ENCODE measurements around the gene DOCK10. TPM values are rescaled to one million over a fixed set of nuclear protein-coding genes. Genes with fewer than 3 reads are reported as not detected.
A peak's percentile ranks its signal among the peaks of the same experiment; 100 is the strongest.

The DOCK10 gene
- total RNA-seq, 1 donor from 2014 or later, result 14.3 TPM

DNA sequence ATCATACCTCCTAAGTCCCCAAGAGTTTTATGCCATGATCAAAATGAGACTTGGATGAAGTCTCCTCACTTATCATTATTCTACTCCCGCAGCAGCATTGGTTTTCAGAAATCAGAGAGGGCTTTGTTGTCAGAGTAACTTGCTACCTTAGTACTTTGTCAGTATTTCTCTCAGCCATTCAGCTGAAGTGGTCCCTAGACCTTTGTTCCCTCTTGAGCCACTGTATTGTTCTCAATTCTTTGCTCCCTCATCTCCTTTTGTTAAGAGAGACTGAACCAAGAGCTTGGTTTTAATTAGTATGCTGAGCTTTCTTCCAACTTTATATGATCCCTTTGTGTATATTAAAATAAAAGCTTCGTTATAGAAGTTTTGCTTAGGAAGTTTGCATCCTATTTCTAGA is 133.4 kb downstream of the DOCK10 start:
- TF ChIP-seq, protein P1, sequence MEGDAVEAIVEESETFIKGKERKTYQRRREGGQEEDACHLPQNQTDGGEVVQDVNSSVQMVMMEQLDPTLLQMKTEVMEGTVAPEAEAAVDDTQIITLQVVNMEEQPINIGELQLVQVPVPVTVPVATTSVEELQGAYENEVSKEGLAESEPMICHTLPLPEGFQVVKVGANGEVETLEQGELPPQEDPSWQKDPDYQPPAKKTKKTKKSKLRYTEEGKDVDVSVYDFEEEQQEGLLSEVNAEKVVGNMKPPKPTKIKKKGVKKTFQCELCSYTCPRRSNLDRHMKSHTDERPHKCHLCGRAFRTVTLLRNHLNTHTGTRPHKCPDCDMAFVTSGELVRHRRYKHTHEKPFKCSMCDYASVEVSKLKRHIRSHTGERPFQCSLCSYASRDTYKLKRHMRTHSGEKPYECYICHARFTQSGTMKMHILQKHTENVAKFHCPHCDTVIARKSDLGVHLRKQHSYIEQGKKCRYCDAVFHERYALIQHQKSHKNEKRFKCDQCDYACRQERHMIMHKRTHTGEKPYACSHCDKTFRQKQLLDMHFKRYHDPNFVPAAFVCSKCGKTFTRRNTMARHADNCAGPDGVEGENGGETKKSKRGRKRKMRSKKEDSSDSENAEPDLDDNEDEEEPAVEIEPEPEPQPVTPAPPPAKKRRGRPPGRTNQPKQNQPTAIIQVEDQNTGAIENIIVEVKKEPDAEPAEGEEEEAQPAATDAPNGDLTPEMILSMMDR (IDR thresholded peaks at IDR 0.05), result no peak
- H3K4me3 Mint-ChIP-seq (ENCODE audit: unreplicated experiment), result no peak overlapping the region
- peaks cover 2% of the 10 kb centered on the region for H3K9me3 Mint-ChIP-seq (ENCODE audit: low read depth)
- DNase-seq (ENCODE audit: low spot score), result no peak
- H3K4me1 Mint-ChIP-seq (ENCODE audit: low read depth), result peaks cover 37% of the 10 kb centered on the region
- peaks cover 4% of the 10 kb centered on the region for H3K36me3 Mint-ChIP-seq (ENCODE audit: low read depth)
- H3K27ac Mint-ChIP-seq (ENCODE audit: unreplicated experiment), result peak overlapping the region; percentile 93
- no peaks in the 10 kb centered on the region for H3K27me3 Mint-ChIP-seq (ENCODE audit: low read depth)

DNA sequence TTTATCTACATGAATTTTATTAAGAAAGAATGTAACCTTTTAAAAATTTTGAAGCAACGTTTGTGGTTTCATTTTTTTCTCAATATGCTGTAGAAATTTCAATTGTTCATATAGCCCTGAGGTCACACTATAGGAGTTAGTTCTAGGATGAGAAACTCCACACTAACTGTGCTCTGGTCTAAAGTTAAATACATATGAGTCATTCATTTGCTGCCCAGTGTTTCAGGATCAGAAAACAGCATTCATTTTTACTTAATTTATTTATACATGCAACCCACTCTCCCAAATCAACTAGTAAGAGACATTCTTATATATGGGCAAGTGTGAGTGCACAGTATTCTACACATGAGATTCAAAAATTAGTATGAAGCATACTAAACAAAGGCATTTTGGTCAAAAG is 137.9 kb downstream of the DOCK10 start:
- H3K4me1 Mint-ChIP-seq (ENCODE audit: low read depth), result peaks cover 20% of the 10 kb centered on the region
- peaks cover 4% of the 10 kb centered on the region for H3K36me3 Mint-ChIP-seq (ENCODE audit: low read depth)
- no peak overlapping the region for H3K27ac Mint-ChIP-seq (ENCODE audit: unreplicated experiment)
- no peak for DNase-seq (ENCODE audit: low spot score)
- H3K4me3 Mint-ChIP-seq (ENCODE audit: unreplicated experiment), result no peak overlapping the region
- TF ChIP-seq, protein P1 (IDR thresholded peaks at IDR 0.05), result no peak
- peaks cover 2% of the 10 kb centered on the region for H3K9me3 Mint-ChIP-seq (ENCODE audit: low read depth)
- H3K27me3 Mint-ChIP-seq (ENCODE audit: low read depth), result no peaks in the 10 kb centered on the region

DNA sequence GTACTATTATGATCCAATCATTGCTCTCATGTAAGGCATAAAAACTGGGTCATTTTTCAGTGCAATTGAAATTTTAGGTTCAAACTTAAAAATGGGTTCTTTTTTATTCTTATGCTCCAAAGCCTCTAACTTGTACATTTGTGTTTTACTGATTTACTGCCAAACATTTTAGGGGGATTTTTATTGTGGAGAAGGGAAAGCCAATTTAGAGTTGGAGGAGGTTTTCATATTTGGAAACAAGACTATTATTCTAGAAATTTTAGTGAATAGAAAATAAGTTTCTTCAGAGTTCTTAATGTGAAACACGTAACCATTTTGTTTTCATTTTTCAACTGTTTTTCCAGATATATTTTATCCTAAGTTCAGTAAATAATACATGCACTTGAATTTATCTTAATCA is 138.6 kb downstream of the DOCK10 start:
- TF ChIP-seq, protein P1 (IDR thresholded peaks at IDR 0.05), result no peak
- Mint-ChIP-seq H3K36me3 (ENCODE audit: low read depth) (peaks cover 4% of the 10 kb centered on the region), H3K4me1 (ENCODE audit: low read depth) (peaks cover 13% of the 10 kb centered on the region), H3K4me3 (ENCODE audit: unreplicated experiment) (no peak overlapping the region), H3K9me3 (ENCODE audit: low read depth) (peaks cover 2% of the 10 kb centered on the region), H3K27ac (ENCODE audit: unreplicated experiment) (no peak overlapping the region), H3K27me3 (ENCODE audit: low read depth) (no peaks in the 10 kb centered on the region)
- DNase-seq (ENCODE audit: low spot score), result no peak

DNA sequence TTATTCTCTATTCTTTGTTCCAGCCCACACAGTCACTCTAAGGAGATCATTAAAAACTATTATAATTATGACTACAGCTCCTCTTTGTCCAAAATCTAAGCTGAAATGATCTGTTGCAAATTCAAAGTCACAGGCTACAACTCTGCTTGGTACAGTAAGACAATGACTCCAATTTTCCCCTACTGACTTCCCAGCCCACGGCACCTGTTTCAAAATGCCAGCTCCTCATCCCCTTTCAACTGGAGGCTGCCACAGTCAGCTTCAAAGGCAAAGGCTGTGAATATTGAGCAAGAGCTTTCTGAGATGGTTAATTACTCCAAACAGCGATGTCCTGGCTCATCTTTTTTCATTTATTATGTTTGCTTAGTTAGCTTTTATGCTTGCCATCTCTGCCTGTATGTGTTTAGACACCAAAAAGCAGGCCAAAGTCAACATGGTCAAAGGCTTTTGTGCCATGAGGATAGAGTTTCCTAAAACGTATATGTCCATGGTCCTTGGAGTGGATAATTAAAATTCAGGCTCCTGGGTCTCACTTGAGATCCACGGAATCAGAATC is 141.1 kb downstream of the DOCK10 start:
- Mint-ChIP-seq H3K27me3 (ENCODE audit: low read depth) (no peaks in the 10 kb centered on the region), H3K9me3 (ENCODE audit: low read depth) (no peaks in the 10 kb centered on the region), H3K4me3 (ENCODE audit: unreplicated experiment) (no peak overlapping the region), H3K27ac (ENCODE audit: unreplicated experiment) (no peak overlapping the region), H3K4me1 (ENCODE audit: low read depth) (peaks cover 11% of the 10 kb centered on the region), H3K36me3 (ENCODE audit: low read depth) (peaks cover 2% of the 10 kb centered on the region)
- TF ChIP-seq, protein P1 (IDR thresholded peaks at IDR 0.05), result no peak
- DNase-seq (ENCODE audit: low spot score), result no peak

DNA sequence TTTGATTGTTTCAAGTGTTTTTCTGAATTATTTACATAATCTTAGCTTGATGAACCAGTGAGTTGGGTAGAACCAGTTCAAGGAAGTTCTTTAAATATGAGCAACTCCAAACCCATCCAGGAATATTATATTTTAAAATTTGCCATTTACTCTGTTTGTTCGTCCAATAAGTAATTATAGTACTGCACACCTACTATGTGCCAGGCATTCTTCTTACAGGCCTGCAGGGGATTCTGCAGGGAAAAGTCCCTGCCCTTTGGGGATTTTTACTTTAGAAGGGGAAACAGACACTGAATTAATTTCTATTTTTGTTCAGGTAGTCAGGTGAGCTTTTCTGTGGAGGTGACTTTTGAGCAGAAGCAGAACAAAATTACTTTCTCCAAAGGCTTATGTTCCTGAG is 146.9 kb downstream of the DOCK10 start:
- no peaks in the 10 kb centered on the region for H3K4me1 Mint-ChIP-seq (ENCODE audit: low read depth)
- H3K27ac Mint-ChIP-seq (ENCODE audit: unreplicated experiment), result no peak overlapping the region
- peaks cover 3% of the 10 kb centered on the region for H3K36me3 Mint-ChIP-seq (ENCODE audit: low read depth)
- H3K4me3 Mint-ChIP-seq (ENCODE audit: unreplicated experiment), result no peak overlapping the region
- H3K27me3 Mint-ChIP-seq (ENCODE audit: low read depth), result no peaks in the 10 kb centered on the region
- no peak for DNase-seq (ENCODE audit: low spot score)
- TF ChIP-seq, protein P1 (IDR thresholded peaks at IDR 0.05), result no peak
- no peaks in the 10 kb centered on the region for H3K9me3 Mint-ChIP-seq (ENCODE audit: low read depth)
